Measurements from ENCODE around the gene PSME4. TPM values are rescaled to one million over a fixed set of nuclear protein-coding genes. Genes with fewer than 3 reads are reported as not detected.

PSME4 gene
- total and polyA plus RNA-seq, 2 experiments from 2014 or later = 44.7 to 98.6 TPM

GRCh38 chr2:53987336-53987921 lies 16.6 kb upstream of the PSME4 start (continued):
- no peak for TF ChIP-seq REST (IDR thresholded peaks at IDR 0.05; ENCODE audit: unreplicated experiment)
- TF ChIP-seq ZNF114 (CRISPR knock-in tag; IDR thresholded peaks at IDR 0.05) = no peak
- TF ChIP-seq CTCF (conservative IDR thresholded peaks at IDR 0.05; ENCODE audit: low read depth in 2 of 2) = no peak
- no peak for TF ChIP-seq EZH2phosphoT487 (IDR thresholded peaks at IDR 0.05; ENCODE audit: unreplicated experiment)
- TF ChIP-seq CREB1 (CRISPR knock-in tag; IDR thresholded peaks at IDR 0.05; ENCODE audit: low read depth) = no peak
- no peak for TF ChIP-seq JUNB (IDR thresholded peaks at IDR 0.05; ENCODE audit: unreplicated experiment)
- no peak for TF ChIP-seq NANOG (IDR thresholded peaks at IDR 0.05; ENCODE audit: borderline replicate concordance)
- no peak for TF ChIP-seq POLR2AphosphoS5 (IDR thresholded peaks at IDR 0.05; ENCODE audit: low read depth)

GRCh38 chr2:53985646-53986045 lies 14.9 kb upstream of the PSME4 start:
- Histone ChIP-seq H3K9me2 (ENCODE audit: insufficient read depth) (no peaks in the 10 kb centered on the region), H3F3A (replicated peaks; ENCODE audit: low read depth) (no peaks in the 10 kb centered on the region), H3K4me2 (no peak overlapping the region), H4K20me1 (replicated peaks; ENCODE audit: insufficient read depth) (no peaks in the 10 kb centered on the region), H3K79me2 (replicated peaks; ENCODE audit: insufficient read depth) (no peaks in the 10 kb centered on the region), H3K4me3 (no peak overlapping the region), H3K4me1 (ENCODE audit: insufficient read depth) (no peaks in the 10 kb centered on the region), H3K27ac (ENCODE audit: low read depth) (no peak overlapping the region), H3K36me3 (ENCODE audit: insufficient read depth) (no peaks in the 10 kb centered on the region), H3K27me3 (ENCODE audit: insufficient read depth) (no peaks in the 10 kb centered on the region), H2AFZ (no peak overlapping the region)
- no peaks in the 10 kb centered on the region for H3K9me3 Mint-ChIP-seq
- peaks cover 3% of the 10 kb centered on the region; the same call in 1 of the 3 replicates for H3K4me1 Mint-ChIP-seq
- ATAC-seq = no peak
- no peak overlapping the region; the same call in 1 of the 2 replicates for H3K27ac Mint-ChIP-seq
- H3K36me3 Mint-ChIP-seq (ENCODE audit: low read depth) = 0 out of 3 replicates have a peak, but pooled peaks cover 5% of the 10 kb centered on the region
- no peak for DNase-seq (ENCODE audit: low spot score)
- H3K27me3 Mint-ChIP-seq (ENCODE audit: insufficient read depth, low read depth, poor library complexity) = no peaks in the 10 kb centered on the region
- H3K4me3 Mint-ChIP-seq = no peak overlapping the region
- no peak for TF ChIP-seq NANOG (IDR thresholded peaks at IDR 0.05; ENCODE audit: borderline replicate concordance)
- no peak for TF ChIP-seq STAT1 (IDR thresholded peaks at IDR 0.05; ENCODE audit: unreplicated experiment)
- TF ChIP-seq CTCF (conservative IDR thresholded peaks at IDR 0.05; ENCODE audit: low read depth in 2 of 2) = no peak
- no peak for TF ChIP-seq POLR2AphosphoS5 (IDR thresholded peaks at IDR 0.05; ENCODE audit: low read depth)
- TF ChIP-seq ZNF114 (CRISPR knock-in tag; IDR thresholded peaks at IDR 0.05) = no peak
- TF ChIP-seq JUNB (IDR thresholded peaks at IDR 0.05; ENCODE audit: unreplicated experiment) = no peak
- TF ChIP-seq ETS1 (IDR thresholded peaks at IDR 0.05) = no peak
- TF ChIP-seq EZH2 (IDR thresholded peaks at IDR 0.05; ENCODE audit: low read depth, unreplicated experiment) = no peak
- no peak for TF ChIP-seq EZH2phosphoT487 (IDR thresholded peaks at IDR 0.05; ENCODE audit: unreplicated experiment)
- TF ChIP-seq CREB1 (CRISPR knock-in tag; IDR thresholded peaks at IDR 0.05; ENCODE audit: low read depth) = no peak
- no peak for TF ChIP-seq REST (IDR thresholded peaks at IDR 0.05; ENCODE audit: unreplicated experiment)
- TF ChIP-seq ZNF331 (CRISPR knock-in tag; IDR thresholded peaks at IDR 0.05; ENCODE audit: low read depth) = no peak

All from GM23338 (cell line).